GM12878 (cell line): Measurements from ENCODE around the gene XAGE1B.
"Not testable (repeated sequence)": the region's sequence is repeated elsewhere in the genome, so short reads cannot be mapped to it uniquely, and the experiment has no call there.

Source experiments
- CREB1 ChIP-seq: IDR thresholded peaks from 2 replicates; pipeline ENCODE4 v1.6.1; 2012; ENCODE audit warnings: low read depth, mild to moderate bottlenecking, inconsistent platforms
- EGR1 ChIP-seq, 2 experiments: IDR thresholded peaks; 1 replicate in 1 of 2; 2 replicates in 1 of 2; pipeline ENCODE4 v1.6.1; 2011 to 2012; ENCODE audit warnings: low read depth in 2 of 2, low read length in 2 of 2, borderline replicate concordance in 1 of 2, mild to moderate bottlenecking in 1 of 2, moderate library complexity in 1 of 2
- MTA2 ChIP-seq: fragments of 450-650 bp; IDR thresholded peaks from 2 replicates; pipeline ENCODE4 v1.6.1; 2016; ENCODE audit warnings: low read depth, mild to moderate bottlenecking, moderate library complexity
- MXI1 ChIP-seq: fragments of 150-350 bp; IDR thresholded peaks from 2 replicates; pipeline ENCODE4 v1.6.1; 2011; ENCODE audit warnings: low read depth, mild to moderate bottlenecking, inconsistent platforms, low read length, improper control_type of control experiment
- SMC3 ChIP-seq: IDR thresholded peaks from 2 replicates; pipeline ENCODE4 v1.6.1; 2011; ENCODE audit warnings: low read length, improper control_type of control experiment, borderline replicate concordance
- SRF ChIP-seq, 2 experiments: IDR thresholded peaks; 2 replicates each; pipeline ENCODE4 v1.6.1; 2011; ENCODE audit warnings: low read depth in 2 of 2, low read length in 2 of 2, mild to moderate bottlenecking in 1 of 2, moderate library complexity in 1 of 2
- TAF1 ChIP-seq: IDR thresholded peaks from 2 replicates; pipeline ENCODE4 v1.6.1; 2011; ENCODE audit warnings: mild to moderate bottlenecking, low read depth, low read length, borderline replicate concordance
- TF ChIP-seq, protein P1 (sequence below): fragments of 450-650 bp; IDR thresholded peaks from 2 replicates; pipeline ENCODE4 v1.6.1; 2017; ENCODE audit warnings: mild to moderate bottlenecking, moderate library complexity

DNA sequence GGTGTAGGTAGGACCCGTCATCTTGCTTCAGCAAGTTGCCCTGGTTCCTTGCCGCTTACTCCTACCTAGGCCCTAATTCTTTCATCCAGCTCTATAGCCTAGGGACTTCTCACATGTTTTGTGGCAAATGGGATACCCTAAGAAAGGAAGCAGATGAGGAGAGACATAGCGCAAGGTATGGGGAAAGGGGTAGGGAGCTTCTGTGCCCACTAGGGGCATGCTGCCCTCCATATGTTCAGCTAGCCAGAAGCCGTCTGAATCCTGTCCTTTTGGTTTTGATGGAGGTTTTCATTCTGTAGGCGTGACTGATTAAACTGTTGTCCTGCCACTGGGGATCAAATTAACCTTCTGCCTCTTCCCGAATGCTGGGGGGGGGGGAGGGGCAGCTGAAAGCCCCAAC is 5.7 kb downstream of the XAGE1B start:
- not testable (repeated sequence) for TF ChIP-seq SMC3; CREB1; TAF1; MXI1; SRF (IDR thresholded peaks at IDR 0.05; ENCODE audit: low read depth in 2 of 2, low read length in 2 of 2); MTA2; EGR1 (IDR thresholded peaks at IDR 0.05; ENCODE audit: borderline replicate concordance in 1 of 2, low read depth in 2 of 2, low read length in 2 of 2)
- TF ChIP-seq, protein P1, sequence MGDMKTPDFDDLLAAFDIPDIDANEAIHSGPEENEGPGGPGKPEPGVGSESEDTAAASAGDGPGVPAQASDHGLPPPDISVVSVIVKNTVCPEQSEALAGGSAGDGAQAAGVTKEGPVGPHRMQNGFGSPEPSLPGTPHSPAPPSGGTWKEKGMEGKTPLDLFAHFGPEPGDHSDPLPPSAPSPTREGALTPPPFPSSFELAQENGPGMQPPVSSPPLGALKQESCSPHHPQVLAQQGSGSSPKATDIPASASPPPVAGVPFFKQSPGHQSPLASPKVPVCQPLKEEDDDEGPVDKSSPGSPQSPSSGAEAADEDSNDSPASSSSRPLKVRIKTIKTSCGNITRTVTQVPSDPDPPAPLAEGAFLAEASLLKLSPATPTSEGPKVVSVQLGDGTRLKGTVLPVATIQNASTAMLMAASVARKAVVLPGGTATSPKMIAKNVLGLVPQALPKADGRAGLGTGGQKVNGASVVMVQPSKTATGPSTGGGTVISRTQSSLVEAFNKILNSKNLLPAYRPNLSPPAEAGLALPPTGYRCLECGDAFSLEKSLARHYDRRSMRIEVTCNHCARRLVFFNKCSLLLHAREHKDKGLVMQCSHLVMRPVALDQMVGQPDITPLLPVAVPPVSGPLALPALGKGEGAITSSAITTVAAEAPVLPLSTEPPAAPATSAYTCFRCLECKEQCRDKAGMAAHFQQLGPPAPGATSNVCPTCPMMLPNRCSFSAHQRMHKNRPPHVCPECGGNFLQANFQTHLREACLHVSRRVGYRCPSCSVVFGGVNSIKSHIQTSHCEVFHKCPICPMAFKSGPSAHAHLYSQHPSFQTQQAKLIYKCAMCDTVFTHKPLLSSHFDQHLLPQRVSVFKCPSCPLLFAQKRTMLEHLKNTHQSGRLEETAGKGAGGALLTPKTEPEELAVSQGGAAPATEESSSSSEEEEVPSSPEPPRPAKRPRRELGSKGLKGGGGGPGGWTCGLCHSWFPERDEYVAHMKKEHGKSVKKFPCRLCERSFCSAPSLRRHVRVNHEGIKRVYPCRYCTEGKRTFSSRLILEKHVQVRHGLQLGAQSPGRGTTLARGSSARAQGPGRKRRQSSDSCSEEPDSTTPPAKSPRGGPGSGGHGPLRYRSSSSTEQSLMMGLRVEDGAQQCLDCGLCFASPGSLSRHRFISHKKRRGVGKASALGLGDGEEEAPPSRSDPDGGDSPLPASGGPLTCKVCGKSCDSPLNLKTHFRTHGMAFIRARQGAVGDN, result not testable (repeated sequence)
